Activated CD8-positive, alpha-beta memory T cell treated with anti-CD3 and anti-CD28 coated beads for 24 hours (primary cell): ENCODE measurements around the gene BMP5.

Experiments used
- DNase-seq: peaks from one replicate; pipeline ENCODE4 v3.0.0-alpha.2; 2020

Gene BMP5

DNA sequence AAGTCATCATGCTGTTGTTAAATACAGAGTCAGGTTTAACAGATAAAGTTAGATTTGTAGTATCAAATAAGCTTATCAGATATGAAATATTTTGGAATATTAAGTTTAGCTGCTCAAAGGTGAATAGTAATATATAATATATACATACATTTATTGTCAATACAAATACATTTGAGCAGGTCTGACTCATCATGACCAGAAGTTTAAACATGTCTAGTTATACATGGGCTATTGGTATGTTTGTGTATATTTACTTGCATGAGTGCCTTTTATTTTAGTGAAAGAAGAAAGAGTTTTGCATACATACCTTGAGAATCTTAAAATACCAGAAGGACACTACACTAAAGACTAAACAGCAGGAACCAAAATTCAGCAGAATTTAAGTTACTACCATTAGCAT lies 76.8 kb downstream of the BMP5 start:
- no peak for DNase-seq

GRCh38 chr6:55794136-55794812 lies 81.1 kb downstream of the BMP5 start:
- DNase-seq: no peak

DNA sequence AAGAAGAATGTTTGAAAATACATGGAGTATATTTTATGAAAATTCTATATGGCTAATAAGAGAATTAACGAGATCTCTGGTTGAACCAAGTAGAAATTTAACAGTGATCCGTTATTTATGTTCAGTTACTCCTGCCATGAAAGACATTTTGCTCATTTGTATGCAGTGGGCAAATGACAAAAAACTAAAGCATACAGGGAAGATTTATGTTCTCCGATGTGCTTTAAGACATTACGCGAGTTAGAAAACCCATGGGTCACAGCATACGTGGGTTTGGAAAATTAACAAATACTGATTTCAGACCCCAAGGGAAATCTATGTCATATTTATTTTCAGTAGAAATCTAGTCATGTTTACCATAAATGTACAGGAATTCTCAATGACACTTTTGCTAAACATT lies 90.1 kb downstream of the BMP5 start:
- no peak for DNase-seq

- no peak for DNase-seq
Observed at GRCh38 chr6:55782275-55782674, 93.1 kb downstream of the BMP5 start.

DNA sequence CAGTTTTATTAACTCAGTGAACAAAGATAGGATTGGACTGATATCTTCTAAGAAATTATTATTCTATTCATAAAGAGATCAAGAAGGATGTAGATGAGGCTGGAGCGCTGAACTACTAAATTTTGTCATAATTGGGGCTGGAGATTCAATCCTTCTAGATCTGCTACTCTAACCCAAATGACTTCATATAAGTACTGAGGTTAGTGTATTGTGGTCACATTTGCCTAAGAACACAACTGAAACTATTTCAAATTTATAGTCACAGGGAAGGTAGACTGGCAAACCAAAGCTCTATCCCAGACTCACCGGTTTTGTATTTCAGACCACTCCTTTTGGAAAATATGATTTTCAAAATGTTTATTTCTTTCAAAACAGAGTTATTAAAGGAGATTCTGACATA lies 96.7 kb downstream of the BMP5 start:
- DNase-seq: no peak

DNA sequence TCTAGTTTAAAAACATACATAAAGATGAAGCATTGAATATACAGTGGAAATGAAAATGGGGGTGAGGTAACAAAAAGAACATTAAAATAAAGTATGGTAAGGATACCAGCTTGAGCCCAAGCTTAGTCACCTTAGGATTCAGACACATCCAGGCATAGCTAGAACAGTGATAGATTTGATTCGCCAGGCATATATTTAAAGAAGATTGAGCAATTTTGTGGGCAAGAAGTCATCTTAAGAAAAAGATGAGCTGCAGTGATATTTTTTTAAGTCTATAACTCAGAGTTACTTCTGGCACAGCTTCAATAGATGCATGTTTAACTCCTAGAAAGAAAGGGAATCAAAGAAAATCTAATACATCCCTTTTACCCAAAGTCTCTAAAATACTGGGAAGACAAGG lies 97.9 kb downstream of the BMP5 start:
- no peak for DNase-seq

DNA sequence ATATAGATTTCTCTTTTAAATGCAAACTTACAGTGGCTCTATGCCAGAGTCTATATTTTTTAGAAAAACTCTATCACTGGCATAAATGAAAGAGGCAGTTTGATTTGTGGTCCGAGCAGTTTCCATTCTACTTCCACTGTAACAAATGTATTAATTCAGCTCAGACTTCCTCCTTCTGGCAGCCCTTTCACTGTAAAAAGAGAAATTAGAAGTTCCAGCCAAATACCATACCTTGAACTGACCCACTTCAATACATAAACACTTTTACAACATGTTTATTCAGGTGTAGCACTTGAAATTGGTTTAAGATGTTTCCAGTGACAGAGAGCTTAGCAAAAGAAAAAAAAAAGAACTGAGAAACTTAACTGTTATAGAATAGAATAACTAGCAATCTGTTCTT lies 99.3 kb downstream of the BMP5 start:
- DNase-seq: no peak

- DNase-seq: no peak
Observed at GRCh38 chr6:55775029-55775318, 100.4 kb downstream of the BMP5 start.

DNA sequence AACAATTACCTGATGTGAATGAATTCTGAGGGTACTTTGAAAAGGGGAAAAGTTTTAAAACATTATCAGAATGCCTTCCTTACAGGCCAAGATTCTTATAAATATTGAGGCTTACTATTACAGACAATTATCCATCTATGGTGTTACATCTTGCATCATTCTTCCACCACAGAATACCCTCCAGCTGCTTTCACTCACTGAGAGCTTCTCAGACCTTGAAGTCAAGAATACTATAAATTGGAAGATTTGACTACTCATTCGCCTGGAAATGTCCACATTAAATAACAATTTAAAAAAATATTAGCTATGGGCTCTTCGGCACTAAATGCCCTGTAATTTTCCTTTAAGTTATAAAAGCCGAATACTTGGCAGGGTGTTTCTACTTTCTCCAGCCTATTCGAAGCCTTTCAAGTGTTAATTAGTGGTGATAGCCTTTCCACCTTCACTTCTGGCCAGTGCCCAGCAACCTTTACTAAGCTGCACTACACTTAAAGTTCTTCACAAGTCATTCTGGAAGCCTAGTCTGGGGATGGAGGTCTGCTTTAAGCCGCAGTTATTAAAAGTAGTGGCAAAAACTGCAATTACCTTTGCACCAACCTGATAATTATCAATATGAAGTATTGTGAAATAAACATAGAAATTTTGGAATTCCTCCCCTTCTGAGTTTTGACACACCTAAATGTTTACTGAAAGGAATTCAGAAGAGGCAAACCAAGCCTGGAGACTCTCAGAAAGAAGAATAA lies 100.9 kb downstream of the BMP5 start:
- no peak for DNase-seq

DNA sequence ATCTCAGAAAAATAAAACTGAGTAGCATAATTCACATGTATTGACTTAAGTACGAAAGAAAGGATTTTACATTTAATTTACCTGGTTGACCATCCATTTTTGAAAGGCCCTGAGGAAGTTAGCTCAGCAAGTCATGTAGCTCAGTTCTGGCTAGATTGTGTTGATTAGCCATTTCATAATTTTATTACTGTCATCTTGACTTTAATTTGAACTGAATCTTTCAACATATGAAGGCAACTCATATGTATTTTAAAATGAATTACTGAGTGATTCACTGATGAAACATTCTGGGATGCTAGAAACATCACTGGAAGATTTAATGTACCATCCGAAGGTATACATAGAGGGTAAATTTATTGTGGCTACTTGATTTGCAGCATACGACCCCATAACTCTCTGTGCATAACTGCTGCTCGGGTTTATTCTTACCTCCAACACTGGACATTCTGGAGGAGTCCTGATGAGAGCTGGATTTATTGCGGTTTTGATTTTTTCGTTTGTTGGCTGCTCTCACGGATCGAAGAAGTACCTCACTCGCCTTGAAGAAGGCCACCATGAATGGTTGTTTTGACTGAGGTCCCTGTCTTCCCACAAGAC lies 101.7 kb downstream of the BMP5 start:
- no peak for DNase-seq

DNA sequence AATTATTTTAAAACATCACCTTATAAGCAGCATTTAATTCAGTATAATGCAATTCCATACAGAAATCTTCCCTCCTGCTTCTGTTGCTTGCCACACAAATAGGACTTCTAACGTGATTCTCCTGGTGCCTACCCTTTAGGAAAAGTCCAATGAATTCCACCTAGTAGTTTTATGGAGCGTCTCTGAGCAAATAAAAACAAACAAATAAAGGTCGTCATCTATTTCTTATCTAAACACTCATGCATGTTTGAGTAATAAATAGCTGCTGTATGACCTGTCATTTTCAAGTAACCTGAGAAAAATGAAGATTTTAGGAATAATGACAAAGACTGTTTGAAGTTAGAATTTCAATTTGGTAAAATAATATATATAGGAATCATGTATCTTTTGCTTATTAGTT lies 102.7 kb downstream of the BMP5 start:
- DNase-seq: no peak

GRCh38 chr6:55759536-55759935 lies 115.9 kb downstream of the BMP5 start:
- DNase-seq: no peak

DNA sequence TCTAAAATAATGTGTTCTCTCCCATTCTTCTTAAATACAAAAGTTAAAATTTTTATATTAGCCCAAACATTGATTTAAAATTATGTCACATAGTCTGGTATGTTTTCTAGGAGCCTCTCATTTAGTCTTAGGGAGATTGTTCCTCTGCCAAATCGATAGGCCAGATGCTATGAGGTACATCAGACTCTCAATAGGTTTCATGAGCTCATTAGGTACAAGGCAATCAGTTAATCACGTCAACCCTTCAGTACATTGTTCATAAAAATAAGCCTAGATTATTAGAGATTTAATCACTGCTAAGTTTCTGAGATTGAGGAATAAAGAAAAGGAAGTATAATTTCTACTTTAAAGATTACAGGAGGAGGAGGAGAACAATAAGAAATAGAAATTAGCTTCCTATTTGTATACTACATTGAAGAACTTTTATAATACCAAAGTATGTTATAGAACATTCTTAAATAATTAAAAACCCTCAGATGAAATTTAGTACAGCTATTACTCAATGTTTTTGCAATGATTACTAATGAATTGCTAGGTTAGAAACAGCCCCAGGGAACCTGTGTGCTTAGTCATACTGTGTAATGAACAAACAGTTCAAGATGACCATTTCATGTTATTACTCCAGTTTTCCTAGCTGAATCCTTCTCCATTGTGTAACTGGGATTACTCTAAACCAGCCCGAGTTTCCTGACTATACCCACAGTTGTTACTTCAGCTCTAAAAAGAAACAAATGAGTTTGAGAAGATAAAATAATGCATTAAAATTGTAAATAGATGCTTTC lies 117.0 kb downstream of the BMP5 start:
- no peak for DNase-seq

- DNase-seq: no peak
Observed at GRCh38 chr6:55756531-55757031, 118.8 kb downstream of the BMP5 start.

GRCh38 chr6:55748880-55749279 lies 126.5 kb downstream of the BMP5 start:
- no peak for DNase-seq

DNA sequence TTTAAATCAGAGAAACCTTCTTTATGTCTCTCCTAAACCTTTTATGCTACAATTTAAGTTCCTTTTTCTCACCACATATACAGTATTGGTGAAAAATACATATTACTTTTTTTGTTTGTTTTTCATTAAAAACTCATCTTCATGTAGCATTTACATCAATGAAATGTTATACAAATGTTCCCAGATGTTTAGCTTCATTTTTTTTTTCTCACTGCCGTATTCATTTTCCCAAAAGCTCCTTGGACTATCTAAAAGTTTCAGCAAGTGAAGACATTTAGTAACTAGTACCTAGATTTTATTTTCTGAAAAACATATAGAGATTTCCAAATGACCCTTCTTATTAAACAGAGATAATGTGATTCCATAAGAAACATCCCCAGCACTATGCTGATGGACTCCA lies 128.9 kb downstream of the BMP5 start:
- no peak for DNase-seq

GRCh38 chr6:55734256-55734655 lies 141.1 kb downstream of the BMP5 start:
- no peak for DNase-seq

GRCh38 chr6:55729665-55730064 lies 145.7 kb downstream of the BMP5 start:
- DNase-seq: no peak

DNA sequence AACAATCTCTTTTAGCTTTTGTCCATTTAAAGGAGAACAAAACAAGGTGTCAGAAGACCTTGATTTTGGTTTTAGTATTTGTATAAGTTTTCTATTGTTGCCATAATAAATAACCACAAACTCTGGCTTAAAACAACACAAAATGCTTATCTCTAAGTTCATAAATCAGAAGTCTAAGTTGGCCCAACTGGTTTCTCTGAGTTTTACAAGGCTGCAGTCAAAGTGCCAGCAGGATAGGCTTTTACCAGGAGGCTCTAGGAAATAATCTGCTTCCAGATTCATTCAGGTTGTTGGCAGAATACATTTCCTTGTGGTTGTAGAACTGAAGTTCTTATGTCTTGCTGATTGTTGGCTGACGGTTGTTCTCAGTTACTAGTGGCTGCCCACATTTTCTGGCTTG lies 149.2 kb downstream of the BMP5 start:
- DNase-seq: no peak

GRCh38 chr6:55714831-55715230 lies 160.6 kb downstream of the BMP5 start:
- DNase-seq: no peak

GRCh38 chr6:55713436-55713835 lies 162.0 kb downstream of the BMP5 start:
- no peak for DNase-seq

GRCh38 chr6:55708711-55709110 lies 166.7 kb downstream of the BMP5 start:
- DNase-seq: no peak
